Umbilical cord (tissue), 2 donors: Measurements from ENCODE around the gene RPS6KA1. TPM values are rescaled to one million over a fixed set of nuclear protein-coding genes. Genes with fewer than 3 reads are reported as not detected.
"Not testable (repeated sequence)": the region's sequence is repeated elsewhere in the genome, so short reads cannot be mapped to it uniquely, and the experiment has no call there.

Experiments used
- DNase-seq: peaks from one replicate; pipeline ENCODE4 v3.0.0-alpha.2; 2015; ENCODE audit warnings: low spot score
- total RNA-seq: library from RNA; depleted of rRNA; stranded (reverse); fragments of >200 nt; gene quantifications from one replicate; pipeline ENCODE4 v1.2.3, GENCODE V29; 2014; ENCODE audit warnings: low replicate concordance; ENCODE audit not compliant: insufficient read depth

The RPS6KA1 gene
- total RNA-seq, 1 donor from 2014 or later, result 11.1 TPM

GRCh38 chr1:26554781-26555180 is 25.2 kb downstream of the RPS6KA1 start:
- no peak for DNase-seq

GRCh38 chr1:26555550-26555981 is 26.0 kb downstream of the RPS6KA1 start:
- DNase-seq, result no peak

GRCh38 chr1:26556111-26556510 is 26.6 kb downstream of the RPS6KA1 start:
- no peak for DNase-seq

GRCh38 chr1:26557008-26557407 is 27.4 kb downstream of the RPS6KA1 start:
- DNase-seq, result no peak

- no peak for DNase-seq
Measured at GRCh38 chr1:26558685-26559048, 29.1 kb downstream of the RPS6KA1 start.

- DNase-seq, result no peak
Measured at GRCh38 chr1:26560403-26560780, 30.8 kb downstream of the RPS6KA1 start.

GRCh38 chr1:26570287-26570686 is 40.7 kb downstream of the RPS6KA1 start:
- no peak for DNase-seq

GRCh38 chr1:26571381-26571780 is 41.8 kb downstream of the RPS6KA1 start:
- DNase-seq, result no peak

GRCh38 chr1:26574018-26574417 is 44.5 kb downstream of the RPS6KA1 start:
- DNase-seq, result no peak

GRCh38 chr1:26574719-26575251 is 45.2 kb downstream of the RPS6KA1 start:
- DNase-seq, result no peak

- DNase-seq, result no peak
Measured at GRCh38 chr1:26575348-26575747, 45.8 kb downstream of the RPS6KA1 start.

- DNase-seq, result no peak
Measured at GRCh38 chr1:26578167-26578566, 48.6 kb downstream of the RPS6KA1 start.

- no peak for DNase-seq
Measured at GRCh38 chr1:26579681-26580111, 50.1 kb downstream of the RPS6KA1 start.

GRCh38 chr1:26580116-26580515 is 50.6 kb downstream of the RPS6KA1 start:
- no peak for DNase-seq

- no peak for DNase-seq
Measured at GRCh38 chr1:26581287-26581651, 51.7 kb downstream of the RPS6KA1 start.

- DNase-seq, result no peak
Measured at GRCh38 chr1:26582053-26582835, 52.7 kb downstream of the RPS6KA1 start.

GRCh38 chr1:26582836-26583460 is 53.4 kb downstream of the RPS6KA1 start:
- DNase-seq, result no peak

GRCh38 chr1:26583646-26584485 is 54.3 kb downstream of the RPS6KA1 start:
- DNase-seq, result no peak

- not testable (repeated sequence) for DNase-seq
Measured at GRCh38 chr1:26584588-26584987, 55.0 kb downstream of the RPS6KA1 start.

- DNase-seq, result no peak
Measured at GRCh38 chr1:26585471-26585870, 55.9 kb downstream of the RPS6KA1 start.

- no peak for DNase-seq
Measured at GRCh38 chr1:26593385-26593784, 63.8 kb downstream of the RPS6KA1 start.

- not testable (repeated sequence) for DNase-seq
Measured at GRCh38 chr1:26594593-26594992, 65.0 kb downstream of the RPS6KA1 start.
